SU-DHL-6 (cell line): Measurements from ENCODE around the gene STX18.

ENCODE experiments used
- H2AFZ ChIP-seq: fragments of 200-600 bp; sonication (generic); 2 replicates; pipeline ENCODE4 v1.6.1; 2014; ENCODE audit warnings: low read depth, mild to moderate bottlenecking, moderate library complexity, mixed read lengths, antibody characterized with exemption, low read length; ENCODE audit not compliant: severe bottlenecking
- H3F3A ChIP-seq: fragments of 200-600 bp; shearing (Covaris generic); 2 replicates; pipeline ENCODE4 v1.6.0; 2016; ENCODE audit warnings: antibody characterized with exemption, mild to moderate bottlenecking; ENCODE audit not compliant: insufficient read depth
- H3K27ac ChIP-seq: fragments of 200-600 bp; sonication (generic); 2 replicates; pipeline ENCODE4 v1.5.1; 2016; ENCODE audit warnings: low read depth, mild to moderate bottlenecking, low read length, moderate library complexity, mixed read lengths
- H3K27me3 ChIP-seq: fragments of 200-600 bp; sonication (generic), shearing (Covaris generic); 2 replicates; pipeline ENCODE4 v1.6.0; 2014; ENCODE audit warnings: mild to moderate bottlenecking, low read length
- H3K36me3 ChIP-seq: fragments of 200-600 bp; sonication (generic); 2 replicates; pipeline ENCODE4 v1.6.1; 2014; ENCODE audit warnings: mild to moderate bottlenecking, low read length, mixed read lengths
- H3K4me2 ChIP-seq: fragments of 300-600, 200-600 bp; shearing (Covaris generic), sonication (generic); 2 replicates; pipeline ENCODE4 v1.6.0; 2014; ENCODE audit warnings: low read length, low read depth, mild to moderate bottlenecking; ENCODE audit not compliant: poor library complexity, severe bottlenecking
- H3K4me3 ChIP-seq: fragments of 200-600 bp; sonication (generic); 2 replicates; pipeline ENCODE4 v1.5.1; 2014; ENCODE audit warnings: antibody characterized with exemption, low read length, mild to moderate bottlenecking, mixed read lengths; ENCODE audit not compliant: insufficient read depth, poor library complexity, severe bottlenecking
- H3K79me2 ChIP-seq: fragments of 200-600 bp; sonication (generic); 2 replicates; pipeline ENCODE4 v1.6.1; 2014; ENCODE audit warnings: mild to moderate bottlenecking, low read length, moderate library complexity; ENCODE audit not compliant: insufficient read depth
- H3K9ac ChIP-seq: fragments of 200-600 bp; sonication (generic); 2 replicates; pipeline ENCODE4 v1.7.0; 2014; ENCODE audit warnings: mild to moderate bottlenecking, low read length
- H3K9me2 ChIP-seq: fragments of 200-600 bp; sonication (generic); replicated peaks from 2 replicates; pipeline ENCODE4 v1.6.1; 2014; ENCODE audit warnings: low read length; ENCODE audit not compliant: insufficient read depth
- H3K9me3 ChIP-seq: fragments of 200-600 bp; sonication (generic); 2 replicates; pipeline ENCODE4 v1.6.1; 2014; ENCODE audit warnings: low read length, mixed read lengths; ENCODE audit not compliant: insufficient read depth
- H4K20me1 ChIP-seq: fragments of 200-600 bp; sonication (generic); 2 replicates; pipeline ENCODE4 v1.6.1; 2014; ENCODE audit warnings: low read depth, mild to moderate bottlenecking, antibody characterized with exemption, low read length, moderate library complexity, mixed read lengths
- CTCF ChIP-seq: fragments of 200-600 bp; sonication (generic); IDR thresholded peaks from one replicate; pipeline ENCODE4 v1.5.1; 2017; ENCODE audit warnings: antibody characterized with exemption, mild to moderate bottlenecking, low read length, moderate library complexity; ENCODE audit not compliant: insufficient read depth, poor library complexity, severe bottlenecking
- EZH2phosphoT487 ChIP-seq: fragments of 200-600 bp; sonication (generic), shearing (Covaris generic); conservative IDR thresholded peaks from 2 replicates; pipeline ENCODE4 v1.6.1; 2018; ENCODE audit warnings: mild to moderate bottlenecking, antibody characterized with exemption, low read length, moderate library complexity, mixed read lengths

STX18 gene

DNA sequence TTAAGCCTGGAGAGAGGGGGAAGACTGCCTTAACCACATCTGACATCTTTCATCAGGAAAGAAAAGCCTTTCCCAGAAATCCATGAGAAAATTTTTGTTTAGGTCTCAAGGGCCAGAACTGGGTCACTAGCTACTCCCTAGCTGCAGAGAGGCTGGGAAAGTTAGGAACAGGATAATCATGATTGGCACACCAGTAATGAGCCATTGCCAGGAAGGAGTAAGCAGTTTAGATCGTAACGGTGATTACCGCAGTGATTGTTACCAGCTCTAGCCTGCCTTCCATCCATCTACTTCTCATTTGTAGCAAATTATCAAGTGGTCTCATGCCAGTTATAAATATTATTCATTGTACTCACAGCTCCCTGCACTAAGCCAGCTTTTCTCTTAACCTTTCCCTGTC lies 22.7 kb upstream of the STX18 start:
- no peaks in the 10 kb centered on the region for H3K79me2 ChIP-seq
- H2AFZ ChIP-seq: no peak overlapping the region
- H4K20me1 ChIP-seq: no peaks in the 10 kb centered on the region
- H3K27ac ChIP-seq: no peak overlapping the region
- H3K36me3 ChIP-seq: no peaks in the 10 kb centered on the region
- TF ChIP-seq CTCF (no peak), EZH2phosphoT487 (no peak)
- H3K4me2 ChIP-seq: no peak overlapping the region
- H3K9me3 ChIP-seq: no peaks in the 10 kb centered on the region
- H3K27me3 ChIP-seq: no peaks in the 10 kb centered on the region
- no peaks in the 10 kb centered on the region for H3K9me2 ChIP-seq
- no peak overlapping the region for H3K9ac ChIP-seq
- H3K4me3 ChIP-seq: no peak overlapping the region
- no peaks in the 10 kb centered on the region for H3F3A ChIP-seq

DNA sequence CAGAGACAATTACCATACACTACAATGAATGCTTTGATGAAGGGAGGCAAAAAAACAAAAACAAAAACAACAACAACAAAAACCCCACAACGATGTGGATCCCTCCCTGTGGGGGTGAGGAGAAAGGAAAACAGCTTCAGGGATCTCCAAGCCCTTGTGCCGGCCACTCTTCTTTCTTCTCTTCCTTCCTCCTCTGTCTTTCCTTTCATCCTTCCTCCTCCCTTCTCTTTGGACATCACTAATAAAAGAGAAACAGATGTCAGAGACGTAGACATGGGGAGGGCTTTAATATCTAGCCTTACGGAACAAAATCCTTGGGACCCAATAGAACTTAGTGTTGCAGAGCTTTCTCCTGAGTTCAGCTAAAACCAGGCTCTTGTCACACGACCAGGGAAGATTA lies 18.8 kb upstream of the STX18 start:
- Histone ChIP-seq H3K9me2 (no peaks in the 10 kb centered on the region), H3K9me3 (no peaks in the 10 kb centered on the region), H3K9ac (no peak overlapping the region), H3K27me3 (no peaks in the 10 kb centered on the region), H3K27ac (no peak overlapping the region), H2AFZ (no peak overlapping the region), H3K4me2 (no peak overlapping the region), H3K4me3 (no peak overlapping the region), H4K20me1 (no peaks in the 10 kb centered on the region), H3K36me3 (no peaks in the 10 kb centered on the region), H3F3A (no peaks in the 10 kb centered on the region), H3K79me2 (no peaks in the 10 kb centered on the region)
- TF ChIP-seq EZH2phosphoT487 (no peak), CTCF (no peak)

DNA sequence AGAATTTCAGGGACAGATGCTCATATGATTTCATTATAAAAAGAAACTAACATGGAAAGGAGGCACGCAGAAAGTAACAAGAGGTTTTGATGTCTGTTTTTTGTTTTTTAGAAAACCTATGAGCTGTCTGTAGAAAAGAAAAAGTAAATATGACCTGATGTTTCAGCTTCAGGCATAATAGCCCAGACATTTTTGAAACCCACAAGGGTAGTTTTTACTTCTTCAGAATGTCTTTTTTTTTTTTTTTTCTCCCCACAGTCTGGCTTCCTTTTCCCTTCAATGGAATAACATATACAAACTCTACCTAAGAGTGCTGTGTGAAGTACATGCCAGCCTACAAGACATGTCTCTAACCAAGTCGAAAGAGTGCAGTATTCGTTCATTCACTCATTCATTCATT lies 18.3 kb upstream of the STX18 start:
- Histone ChIP-seq H3K9me3 (no peaks in the 10 kb centered on the region), H4K20me1 (no peaks in the 10 kb centered on the region), H3K9ac (no peak overlapping the region), H3K79me2 (no peaks in the 10 kb centered on the region), H3K9me2 (no peaks in the 10 kb centered on the region), H3K4me2 (no peak overlapping the region), H3K36me3 (no peaks in the 10 kb centered on the region), H3K27me3 (no peaks in the 10 kb centered on the region), H2AFZ (no peak overlapping the region), H3K27ac (no peak overlapping the region), H3F3A (no peaks in the 10 kb centered on the region), H3K4me3 (no peak overlapping the region)
- TF ChIP-seq EZH2phosphoT487 (no peak), CTCF (no peak)
